Measurements from ENCODE around the gene TSPAN31.

GRCh38 chr12:57732270-57732669 is 12.6 kb upstream of the TSPAN31 start:
- TF ChIP-seq CTCF (IDR thresholded peaks at IDR 0.05) (no peak), POLR2A (IDR thresholded peaks at IDR 0.05) (no peak), EP300 (IDR thresholded peaks at IDR 0.05) (no peak), POLR2AphosphoS5 (IDR thresholded peaks at IDR 0.05) (no peak)

Data from gastroesophageal sphincter (tissue), 3 donors.